OCI-LY3 (cell line): ENCODE measurements around the gene ASIP.

Source experiments
- CTCF ChIP-seq: fragments of 200-600, 300-600 bp; sonication (generic); IDR thresholded peaks from 2 replicates; pipeline ENCODE4 v1.5.1; 2014; ENCODE audit warnings: antibody characterized with exemption, low read length, low read depth
- EZH2phosphoT487 ChIP-seq: fragments of 200-600 bp; shearing (Covaris generic); IDR thresholded peaks from 2 replicates; pipeline ENCODE4 v1.6.1; 2018; ENCODE audit warnings: antibody characterized with exemption, mixed run types, low read depth

GRCh38 chr20:34309691-34310090 is 68.5 kb downstream of the ASIP start:
- TF ChIP-seq CTCF (no peak), EZH2phosphoT487 (no peak)
